Gastroesophageal sphincter (tissue), 4 donors: ENCODE data around the gene WDR45. TPM values are rescaled to one million over a fixed set of nuclear protein-coding genes. Genes with fewer than 3 reads are reported as not detected.

Experiments
- ATAC-seq: fragments of 150-250 bp; one replicate; pipeline ENCODE4 v1.9.1; 2016; ENCODE audit warnings: mild to moderate bottlenecking, moderate library complexity
- H3K27ac ChIP-seq, 4 donors: fragments of 200-600 bp; sonication (generic) in 3 of 4; 1 replicate in 3 of 4; 2 replicates in 1 of 4; pipeline ENCODE4 v1.5.1; 2016 to 2019
- H3K27me3 ChIP-seq: fragments of 200-600 bp; sonication (generic); one replicate; pipeline ENCODE4 v1.5.1; 2019
- H3K36me3 ChIP-seq, 2 donors: fragments of 200-600 bp; sonication (generic); one replicate each; pipeline ENCODE4 v1.5.1; 2019; ENCODE audit warnings: control low read depth in 1 of 2
- H3K4me1 ChIP-seq, 3 donors: fragments of 200-600 bp; sonication (generic); 1 replicate in 2 of 3; 2 replicates in 1 of 3; pipeline ENCODE4 v1.5.1; 2016 to 2019; ENCODE audit warnings: control low read depth in 2 of 3
- H3K4me3 ChIP-seq, 2 donors: fragments of 200-600 bp; sonication (generic); one replicate each; pipeline ENCODE4 v1.5.1; 2019; ENCODE audit warnings: mild to moderate bottlenecking in 1 of 2, moderate library complexity in 1 of 2
- H3K9me3 ChIP-seq, 3 donors: fragments of 200-600 bp; sonication (generic); one replicate each; pipeline ENCODE4 v1.5.1; 2017 to 2019; ENCODE audit warnings: control low read depth in 2 of 3
- CTCF ChIP-seq, 4 experiments: fragments of 200-600 bp in 2 of 4; fragments of 450-650 bp in 2 of 4; sonication (generic) in 1 of 4; IDR thresholded peaks; one replicate each; pipeline ENCODE4 v1.5.1; 2017 to 2019; ENCODE audit warnings: antibody characterized with exemption in 4 of 4, mild to moderate bottlenecking in 2 of 4, moderate library complexity in 2 of 4
- EP300 ChIP-seq: sonication (generic); formaldehyde crosslinking; IDR thresholded peaks from one replicate; pipeline ENCODE4 v1.6.1; 2017; ENCODE audit warnings: antibody characterized with exemption, mild to moderate bottlenecking
- POLR2A ChIP-seq, 2 donors: fragments of 450-650 bp; IDR thresholded peaks; one replicate each; pipeline ENCODE4 v1.6.1; 2017; ENCODE audit warnings: antibody characterized with exemption in 2 of 2, mild to moderate bottlenecking in 2 of 2, moderate library complexity in 1 of 2
- POLR2AphosphoS5 ChIP-seq: sonication (generic); formaldehyde crosslinking; IDR thresholded peaks from one replicate; pipeline ENCODE4 v1.6.1; 2017; ENCODE audit warnings: antibody characterized with exemption
- WGBS, 2 donors: methylation state at CpG; one replicate each; pipeline ENCODE4 v1.1.5; 2018; ENCODE audit warnings: low coverage in 1 of 2; 5-methylcytosine and 5-hydroxymethylcytosine counted together
- total RNA-seq, 4 donors: library from RNA; depleted of rRNA; stranded (reverse); fragments of >200 nt; gene quantifications; one replicate each; pipeline ENCODE4 v1.1.0, GENCODE V29; 2016

The WDR45 gene
- total RNA-seq, 4 donors from 2014 or later: 60.8 to 101 (median 80.9) TPM

GRCh38 chrX:49066278-49066677 is 13.4 kb downstream of the WDR45 start:
- no peak for ATAC-seq
- Histone ChIP-seq H3K36me3 (peaks cover 0 to 45% of the 10 kb centered on the region in 2 donors), H3K27me3 (no peaks in the 10 kb centered on the region), H3K4me1 (no peaks in the 10 kb centered on the region), H3K27ac (no peak overlapping the region), H3K4me3 (no peak overlapping the region), H3K9me3 (no peaks in the 10 kb centered on the region)
- 73 to 83% methylated on average over 2 of the region's 2 CpGs for WGBS, 2 donors
- TF ChIP-seq EP300 (no peak), POLR2AphosphoS5 (no peak), CTCF (IDR thresholded peaks at IDR 0.05) (no peak), POLR2A (IDR thresholded peaks at IDR 0.05) (no peak)

GRCh38 chrX:49064735-49065134 is 15.0 kb downstream of the WDR45 start:
- H3K4me1 ChIP-seq: no peaks in the 10 kb centered on the region
- TF ChIP-seq EP300: no peak
- no peak for TF ChIP-seq POLR2A (IDR thresholded peaks at IDR 0.05)
- TF ChIP-seq CTCF (IDR thresholded peaks at IDR 0.05): no peak
- TF ChIP-seq POLR2AphosphoS5: no peak
- no peak overlapping the region for H3K27ac ChIP-seq
- 67 to 78% methylated on average over 5 to 7 of the region's 8 CpGs for WGBS, 2 donors
- no peaks in the 10 kb centered on the region for H3K27me3 ChIP-seq
- H3K9me3 ChIP-seq: no peaks in the 10 kb centered on the region
- H3K36me3 ChIP-seq: peaks cover 0 to 45% of the 10 kb centered on the region in 2 donors
- no peak for ATAC-seq
- no peak overlapping the region for H3K4me3 ChIP-seq

GRCh38 chrX:49064303-49064702 is 15.4 kb downstream of the WDR45 start:
- no peak overlapping the region for H3K4me3 ChIP-seq
- H3K36me3 ChIP-seq: peaks cover 0 to 45% of the 10 kb centered on the region in 2 donors
- ATAC-seq: no peak
- no peak for TF ChIP-seq CTCF (IDR thresholded peaks at IDR 0.05)
- no peak for TF ChIP-seq POLR2A (IDR thresholded peaks at IDR 0.05)
- no peak for TF ChIP-seq EP300
- TF ChIP-seq POLR2AphosphoS5: no peak
- no peaks in the 10 kb centered on the region for H3K9me3 ChIP-seq
- H3K27ac ChIP-seq: no peak overlapping the region
- no CpG with 5 or more reads among the region's 20 CpGs for WGBS, 2 donors
- peaks cover 0 to 1% (median 0%) of the 10 kb centered on the region in 3 donors for H3K4me1 ChIP-seq
- H3K27me3 ChIP-seq: no peaks in the 10 kb centered on the region

- TF ChIP-seq POLR2AphosphoS5 (no peak), POLR2A (IDR thresholded peaks at IDR 0.05) (no peak), CTCF (IDR thresholded peaks at IDR 0.05) (no peak), EP300 (no peak)
- no peaks in the 10 kb centered on the region for H3K27me3 ChIP-seq
- H3K4me1 ChIP-seq: peaks cover 0 to 7% (median 0%) of the 10 kb centered on the region in 3 donors
- peaks cover 0 to 45% of the 10 kb centered on the region in 2 donors for H3K36me3 ChIP-seq
- no peak for ATAC-seq
- no peak overlapping the region for H3K4me3 ChIP-seq
- H3K27ac ChIP-seq: no peak overlapping the region
- no peaks in the 10 kb centered on the region for H3K9me3 ChIP-seq
- no CpG with 5 or more reads among the region's 9 CpGs for WGBS, 2 donors
Measured at GRCh38 chrX:49063715-49064114, 16.0 kb downstream of the WDR45 start.

- H3K4me1 ChIP-seq: peaks cover 0 to 10% (median 0%) of the 10 kb centered on the region in 3 donors
- H3K4me3 ChIP-seq: no peak overlapping the region
- no peaks in the 10 kb centered on the region for H3K27me3 ChIP-seq
- ATAC-seq: no peak
- no peaks in the 10 kb centered on the region for H3K9me3 ChIP-seq
- no peak for TF ChIP-seq POLR2A (IDR thresholded peaks at IDR 0.05)
- no peak for TF ChIP-seq CTCF (IDR thresholded peaks at IDR 0.05)
- TF ChIP-seq EP300: no peak
- TF ChIP-seq POLR2AphosphoS5: no peak
- H3K27ac ChIP-seq: no peak overlapping the region
- peaks cover 0 to 37% of the 10 kb centered on the region in 2 donors for H3K36me3 ChIP-seq
- WGBS, 2 donors: 60 to 88% methylated on average over 1 to 6 of the region's 10 CpGs
Measured at GRCh38 chrX:49061916-49062315, 17.8 kb downstream of the WDR45 start.
